ENCODE data around the gene FGFR4. TPM values are rescaled to one million over a fixed set of nuclear protein-coding genes. Genes with fewer than 3 reads are reported as not detected.

FGFR4 gene
- total and polyA plus RNA-seq, 2 of the 8 experiments (the other 6 are each of a cell fraction or from before 2014, with no cell fraction given) = 61.4 to 88.4 TPM

DNA sequence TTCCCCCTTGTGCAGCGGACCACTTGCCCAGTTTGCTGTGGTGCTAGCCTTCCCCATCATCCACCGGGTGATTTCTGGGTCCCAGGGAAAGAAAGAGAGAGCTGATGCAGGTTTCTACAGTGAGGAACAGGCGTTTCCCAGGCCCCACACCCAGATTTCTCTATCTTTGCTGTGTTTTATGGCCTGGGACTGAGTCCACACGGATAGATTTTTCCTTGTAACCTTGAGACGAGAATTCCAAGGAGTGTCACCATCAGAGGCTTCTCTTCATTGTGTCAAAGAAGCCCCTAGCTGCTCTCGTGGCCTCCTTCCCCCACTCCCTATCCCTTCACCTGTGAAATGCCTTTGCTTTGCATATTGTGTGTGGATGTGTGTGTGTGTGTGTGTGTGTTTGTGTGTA lies 21.2 kb upstream of the FGFR4 start (continued):
- no peak for TF ChIP-seq BACH1 (IDR thresholded peaks at IDR 0.05; ENCODE audit: low read length)
- TF ChIP-seq EP300 (IDR thresholded peaks at IDR 0.05; ENCODE audit: borderline replicate concordance in 1 of 2, low read depth in 2 of 2, low read length in 2 of 2) = no peak
- TF ChIP-seq RXRA (IDR thresholded peaks at IDR 0.05; ENCODE audit: insufficient read depth, low read depth, low read length) = no peak
